Glutamatergic neuron (in vitro differentiated cells): ENCODE measurements around the gene CORO7. TPM values are rescaled to one million over a fixed set of nuclear protein-coding genes. Genes with fewer than 3 reads are reported as not detected.

Experiments used
- DNase-seq: peaks from one replicate; pipeline ENCODE4 v3.0.0; 2022
- H3K27ac Mint-ChIP-seq: one replicate; pipeline ENCODE4 v1.8.0; 2020; ENCODE audit warnings: mild to moderate bottlenecking, mixed read lengths, inconsistent platforms; ENCODE audit not compliant: unreplicated experiment
- H3K27me3 Mint-ChIP-seq: one replicate; pipeline ENCODE4 v1.8.0; 2020; ENCODE audit warnings: mild to moderate bottlenecking, moderate library complexity, mixed read lengths, inconsistent platforms; ENCODE audit not compliant: unreplicated experiment
- H3K36me3 Mint-ChIP-seq: one replicate; pipeline ENCODE4 v1.8.0; 2020; ENCODE audit warnings: mild to moderate bottlenecking, mixed read lengths, inconsistent platforms; ENCODE audit not compliant: unreplicated experiment
- H3K4me1 Mint-ChIP-seq: one replicate; pipeline ENCODE4 v1.8.0; 2020; ENCODE audit warnings: mild to moderate bottlenecking, low read depth, mixed read lengths, inconsistent platforms; ENCODE audit not compliant: unreplicated experiment
- H3K4me3 Mint-ChIP-seq: one replicate; pipeline ENCODE4 v1.8.0; 2020; ENCODE audit warnings: mild to moderate bottlenecking, mixed read lengths, inconsistent platforms; ENCODE audit not compliant: unreplicated experiment
- H3K9me3 Mint-ChIP-seq: one replicate; pipeline ENCODE4 v1.8.0; 2020; ENCODE audit warnings: mild to moderate bottlenecking, moderate library complexity, mixed read lengths, inconsistent platforms; ENCODE audit not compliant: unreplicated experiment
- CTCF ChIP-seq: fragments of 200-600 bp; sonication (generic); IDR thresholded peaks from one replicate; pipeline ENCODE4 v1.5.0; 2021; ENCODE audit not compliant: partially characterized antibody, unreplicated experiment
- total RNA-seq: library from RNA; stranded (reverse); fragmentation: NEBNext Ultra II Directional; extraction: Animal tissue kit (Norgen Biotek cat#: 25700); gene quantifications from one replicate; pipeline ENCODE4 v1.2.1, GENCODE V29; 2021; ENCODE audit not compliant: unreplicated experiment

The CORO7 gene
- total RNA-seq, 1 donor from 2014 or later = 200 TPM

GRCh38 chr16:4377573-4378154 lies 38.7 kb downstream of the CORO7 start:
- no peak for TF ChIP-seq CTCF
- DNase-seq = no peak
- Mint-ChIP-seq H3K4me1 (peaks cover 10% of the 10 kb centered on the region), H3K27me3 (peaks cover 12% of the 10 kb centered on the region), H3K27ac (no peak overlapping the region), H3K9me3 (peaks cover 2% of the 10 kb centered on the region), H3K36me3 (no peaks in the 10 kb centered on the region), H3K4me3 (no peak overlapping the region)

DNA sequence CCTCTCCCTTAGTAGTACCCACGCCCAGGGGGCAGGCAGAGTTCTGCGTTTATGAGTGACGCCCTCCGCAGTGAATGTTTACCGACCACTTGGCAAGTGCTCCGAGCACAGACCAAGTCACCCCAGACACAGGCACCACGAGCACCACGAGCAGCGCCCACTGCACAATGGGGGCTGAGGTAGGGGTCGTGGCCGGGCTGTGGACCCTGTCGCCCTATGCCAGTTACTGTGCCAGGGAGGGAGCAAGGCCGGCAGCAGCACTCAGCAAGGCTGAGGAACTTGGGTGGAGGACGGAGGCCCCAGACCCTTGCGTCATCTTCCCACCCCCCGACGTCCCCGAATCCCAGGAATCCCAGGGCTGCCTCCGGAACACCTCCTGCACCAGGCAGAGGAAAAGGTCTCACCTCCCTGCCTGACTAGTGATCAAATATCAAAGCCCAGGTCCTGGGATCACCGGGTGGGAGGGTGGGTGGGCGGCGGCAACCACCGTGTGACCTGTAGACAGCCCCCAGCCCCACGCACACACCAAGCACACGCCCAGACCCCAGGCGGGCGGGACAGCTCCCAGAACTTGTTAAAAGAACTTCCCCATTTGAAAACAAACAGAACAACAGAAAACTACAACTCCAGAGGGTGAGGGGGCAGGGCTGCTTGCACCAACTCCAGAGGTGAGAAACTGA lies 39.4 kb downstream of the CORO7 start:
- Mint-ChIP-seq H3K27ac (no peak overlapping the region), H3K27me3 (peaks cover 13% of the 10 kb centered on the region), H3K4me1 (peaks cover 10% of the 10 kb centered on the region), H3K4me3 (no peak overlapping the region), H3K36me3 (no peaks in the 10 kb centered on the region), H3K9me3 (peaks cover 2% of the 10 kb centered on the region)
- no peak for TF ChIP-seq CTCF
- no peak for DNase-seq

- Mint-ChIP-seq H3K27ac (no peak overlapping the region), H3K36me3 (no peaks in the 10 kb centered on the region), H3K4me1 (peaks cover 10% of the 10 kb centered on the region), H3K9me3 (peaks cover 2% of the 10 kb centered on the region), H3K27me3 (peaks cover 13% of the 10 kb centered on the region), H3K4me3 (no peak overlapping the region)
- no peak for DNase-seq
- TF ChIP-seq CTCF = no peak
These were observed 40.1 kb downstream of the CORO7 start for GRCh38 chr16:4376126-4376892.

DNA sequence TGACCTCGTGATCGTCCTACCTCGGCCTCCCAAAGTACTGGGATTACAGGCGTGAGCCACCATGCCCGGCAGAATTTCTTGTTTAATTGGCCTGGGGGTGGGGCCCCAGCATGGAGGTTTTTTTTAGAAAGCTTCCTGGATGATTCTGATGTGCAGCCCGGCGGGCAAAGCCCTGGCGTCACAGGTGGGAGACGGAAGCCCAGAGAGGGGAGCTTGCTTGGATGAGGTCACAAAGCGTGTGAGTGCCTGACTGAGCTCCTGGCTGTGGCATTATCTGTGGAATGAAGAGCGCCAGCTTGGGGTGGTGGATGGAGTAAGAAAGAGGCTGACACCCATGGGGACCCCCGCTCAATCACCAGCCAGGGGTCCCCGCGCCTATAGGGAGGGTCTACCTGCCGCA lies 40.7 kb downstream of the CORO7 start:
- Mint-ChIP-seq H3K9me3 (peaks cover 2% of the 10 kb centered on the region), H3K4me3 (peak overlapping the region; percentile 49), H3K27me3 (peaks cover 13% of the 10 kb centered on the region), H3K36me3 (no peaks in the 10 kb centered on the region), H3K27ac (peak overlapping the region; percentile 17), H3K4me1 (peaks cover 10% of the 10 kb centered on the region)
- no peak for DNase-seq
- no peak for TF ChIP-seq CTCF
